Body of pancreas (tissue), 4 donors: ENCODE data around the gene ODF2.

Source experiments
- CTCF ChIP-seq, 7 experiments: fragments of 450-650 bp in 4 of 7; fragments of 200-600 bp in 3 of 7; sonication (generic) in 3 of 7; IDR thresholded peaks; one replicate each; pipeline ENCODE4 v1.5.1; 2016 to 2019; ENCODE audit warnings: antibody characterized with exemption in 7 of 7
- POLR2A ChIP-seq, 3 donors: fragments of 450-650 bp; IDR thresholded peaks; one replicate each; pipeline ENCODE4 v1.6.1; 2016; ENCODE audit warnings: antibody characterized with exemption in 3 of 3, mild to moderate bottlenecking in 2 of 3

- TF ChIP-seq CTCF (IDR thresholded peaks at IDR 0.05), result no peak
- TF ChIP-seq POLR2A (IDR thresholded peaks at IDR 0.05), result no peak
These were observed 72.8 kb downstream of the ODF2 start for GRCh38 chr9:128528445-128529160.
